Measurements from ENCODE around the gene KMT2E.
A peak's percentile ranks its signal among the peaks of the same experiment; 100 is the strongest.

Gene KMT2E

GRCh38 chr7:104967595-104967994 is 46.4 kb upstream of the KMT2E start:
- ChIA-PET POLR2A (no interaction called here), CTCF (interaction anchor here (2.3 kb wide), 1 partner anchor 13 kb away, joined by 10 read pairs; no protein-coding TSS in a partner anchor)
- TF ChIP-seq ZNF670 (tag by site-specific recombination; IDR thresholded peaks at IDR 0.05; ENCODE audit: low read depth), result no peak
- TF ChIP-seq TCF7L2 (IDR thresholded peaks at IDR 0.05; ENCODE audit: borderline replicate concordance, low read depth, low read length), result no peak
- no peak for TF ChIP-seq SETDB1 (IDR thresholded peaks at IDR 0.05; ENCODE audit: insufficient read length, low read length)
- Histone ChIP-seq H3K27ac (ENCODE audit: extremely low read depth, low read depth, low read length) (no peak overlapping the region), H3K36me3 (ENCODE audit: control insufficient read depth in 2 of 2, insufficient read depth in 1 of 2, low read length in 2 of 2) (no peaks in the 10 kb centered on the region), H3K9me3 (ENCODE audit: control insufficient read depth, insufficient read depth, low read depth, low read length) (no peaks in the 10 kb centered on the region), H3K4me1 (ENCODE audit: control insufficient read depth, insufficient read depth, low read length) (no peaks in the 10 kb centered on the region), H3K4me3 (ENCODE audit: low read depth, low read length) (no peak overlapping the region)

- H3K9me3 ChIP-seq (ENCODE audit: control insufficient read depth, insufficient read depth, low read depth, low read length), result no peaks in the 10 kb centered on the region
- no peak overlapping the region for H3K4me3 ChIP-seq (ENCODE audit: low read depth, low read length)
- no peaks in the 10 kb centered on the region for H3K36me3 ChIP-seq (ENCODE audit: control insufficient read depth in 2 of 2, insufficient read depth in 1 of 2, low read length in 2 of 2)
- TF ChIP-seq ZNF18 (tag by site-specific recombination; IDR thresholded peaks at IDR 0.05) (no peak), ZNF791 (tag by site-specific recombination; IDR thresholded peaks at IDR 0.05) (no peak), ZNF623 (tag by site-specific recombination; IDR thresholded peaks at IDR 0.05) (no peak), ZFP41 (tag by site-specific recombination; IDR thresholded peaks at IDR 0.05; ENCODE audit: borderline replicate concordance) (no peak)
- POLR2A ChIA-PET, result no interaction called here
- CTCF ChIA-PET, result interaction anchor here (0.7 to 2.3 kb wide), 3 partner anchors 11 to 147 kb away, joined by 4 to 10 read pairs (median 4); no protein-coding TSS in a partner anchor
- H3K27ac ChIP-seq (ENCODE audit: extremely low read depth, low read depth, low read length), result no peak overlapping the region
- no peaks in the 10 kb centered on the region for H3K4me1 ChIP-seq (ENCODE audit: control insufficient read depth, insufficient read depth, low read length)
Observed at GRCh38 chr7:104968648-104969047, 45.4 kb upstream of the KMT2E start.

- no peak for TF ChIP-seq IKZF3 (tag by site-specific recombination; IDR thresholded peaks at IDR 0.05)
- H3K36me3 ChIP-seq (ENCODE audit: control insufficient read depth in 2 of 2, insufficient read depth in 1 of 2, low read length in 2 of 2), result no peaks in the 10 kb centered on the region
- H3K9me3 ChIP-seq (ENCODE audit: control insufficient read depth, insufficient read depth, low read depth, low read length), result no peaks in the 10 kb centered on the region
- H3K4me1 ChIP-seq (ENCODE audit: control insufficient read depth, insufficient read depth, low read length), result no peaks in the 10 kb centered on the region
- no peak overlapping the region for H3K4me3 ChIP-seq (ENCODE audit: low read depth, low read length)
- ChIA-PET POLR2A (no interaction called here), CTCF (interaction anchor here (0.6 to 2.3 kb wide), 5 partner anchors 10 to 609 kb away, joined by 3 to 10 read pairs (median 3); no protein-coding TSS in a partner anchor)
- no peak overlapping the region for H3K27ac ChIP-seq (ENCODE audit: extremely low read depth, low read depth, low read length)
Observed at GRCh38 chr7:104969183-104969582, 44.8 kb upstream of the KMT2E start.

- ChIA-PET POLR2A (interaction anchor here (1.6 kb wide), 1 partner anchor 12 kb away, joined by 3 read pairs; no protein-coding TSS in a partner anchor), CTCF (interaction anchor here (1.3 to 2.1 kb wide), 2 partner anchors 9 to 10 kb away, joined by 6 to 9 read pairs; no protein-coding TSS in a partner anchor)
- TF ChIP-seq ZNF221 (tag by site-specific recombination; IDR thresholded peaks at IDR 0.05; ENCODE audit: borderline replicate concordance) (no peak), ZNF747 (tag by site-specific recombination; IDR thresholded peaks at IDR 0.05) (no peak), KLF1 (tag by site-specific recombination; IDR thresholded peaks at IDR 0.05) (peak; percentile 37; the same call in 1 of the 2 replicates), AEBP2 (tag by site-specific recombination; IDR thresholded peaks at IDR 0.05; ENCODE audit: borderline replicate concordance) (no peak), ZNF138 (tag by site-specific recombination; IDR thresholded peaks at IDR 0.05; ENCODE audit: borderline replicate concordance) (no peak), ZIC2 (tag by site-specific recombination; IDR thresholded peaks at IDR 0.05) (peak; percentile 64)
- H3K4me1 ChIP-seq (ENCODE audit: control insufficient read depth, insufficient read depth, low read length), result no peaks in the 10 kb centered on the region
- H3K9me3 ChIP-seq (ENCODE audit: control insufficient read depth, insufficient read depth, low read depth, low read length), result no peaks in the 10 kb centered on the region
- H3K4me3 ChIP-seq (ENCODE audit: low read depth, low read length), result no peak overlapping the region
- no peak overlapping the region for H3K27ac ChIP-seq (ENCODE audit: extremely low read depth, low read depth, low read length)
- H3K36me3 ChIP-seq (ENCODE audit: control insufficient read depth in 2 of 2, insufficient read depth in 1 of 2, low read length in 2 of 2), result no peaks in the 10 kb centered on the region
Observed at GRCh38 chr7:104971290-104972071, 42.5 kb upstream of the KMT2E start.

Measured in HEK293 (cell line).